T-cell (primary cell): ENCODE measurements around the gene KRT6B. TPM values are rescaled to one million over a fixed set of nuclear protein-coding genes. Genes with fewer than 3 reads are reported as not detected.

Experiments
- ATAC-seq, 4 experiments: fragments of 200-7000 bp in 3 of 4; fragments of 150-1000 bp in 1 of 4; cut with Tn5 transposase; replicated peaks in 1 of 4; 1 replicate in 3 of 4; 2 replicates in 1 of 4; pipeline ENCODE4 v1.10.0; 2021; ENCODE audit warnings: moderate library complexity in 3 of 4, mild to moderate bottlenecking in 2 of 4, moderate number of reproducible peaks in 1 of 4
- CTCF ChIA-PET, 2 donors: fragments of 300-600 bp; sonication (Branson Sonifier 250); formaldehyde crosslinking; loops; one replicate each; lab custom pipeline; 2022; ENCODE audit warnings: antibody characterized with exemption in 2 of 2; lab: Charles Lee
- POLR2A ChIA-PET, 2 donors: fragments of 300-600 bp; sonication (Branson Sonifier 250); formaldehyde crosslinking; loops; one replicate each; lab custom pipeline; 2022; ENCODE audit warnings: antibody characterized with exemption in 2 of 2; lab: Charles Lee
- DNase-seq, 35 experiments: peaks; one replicate each; pipeline versions ENCODE4 v3.0.0 to v3.0.0-alpha.2; 2013 to 2023
- H3K27ac ChIP-seq: one replicate; pipeline ENCODE4 v1.5.1; 2013; ENCODE audit warnings: low read length
- H3K27me3 ChIP-seq, 2 experiments: replicated peaks in 1 of 2; 1 replicate in 1 of 2; 2 replicates in 1 of 2; pipeline versions ENCODE4 v1.6.1 to v1.7.0; 2013; ENCODE audit warnings: low read length in 1 of 2, mixed read lengths in 1 of 2; ENCODE audit not compliant: control insufficient read depth in 2 of 2, insufficient read depth in 2 of 2; ENCODE audit errors: extremely low read depth in 1 of 2
- H3K36me3 ChIP-seq, 2 donors: 1 replicate in 1 of 2; 2 replicates in 1 of 2; pipeline versions ENCODE4 v1.6.1 to v1.7.0; 2013; ENCODE audit warnings: low read length in 1 of 2; ENCODE audit not compliant: control insufficient read depth in 2 of 2, insufficient read depth in 1 of 2; ENCODE audit errors: extremely low read depth in 1 of 2
- H3K4me1 ChIP-seq, 2 experiments: 1 replicate in 1 of 2; 2 replicates in 1 of 2; pipeline versions ENCODE4 v1.6.1 to v1.7.0; 2013; ENCODE audit warnings: low read length in 2 of 2, mixed read lengths in 1 of 2; ENCODE audit not compliant: insufficient read depth in 2 of 2, control insufficient read depth in 1 of 2; ENCODE audit errors: extremely low read depth in 1 of 2
- H3K4me3 ChIP-seq, 2 donors: 1 replicate in 1 of 2; 2 replicates in 1 of 2; pipeline versions ENCODE4 v1.5.1 to v1.7.0; 2013; ENCODE audit warnings: mild to moderate bottlenecking in 2 of 2, low read length in 1 of 2, moderate library complexity in 1 of 2; ENCODE audit not compliant: control insufficient read depth in 1 of 2; ENCODE audit errors: extremely low read depth in 1 of 2
- H3K9me3 ChIP-seq: 2 replicates; pipeline ENCODE4 v1.7.0; 2013
- H3K27ac Mint-ChIP-seq, 2 donors: one replicate each; pipeline ENCODE4 v1.8.0; 2020 to 2021; ENCODE audit warnings: mild to moderate bottlenecking in 2 of 2, mixed read lengths in 2 of 2
- H3K27me3 Mint-ChIP-seq, 2 donors: one replicate each; pipeline ENCODE4 v1.8.0; 2021 to 2022; ENCODE audit warnings: mixed read lengths in 2 of 2
- H3K36me3 Mint-ChIP-seq: one replicate; pipeline ENCODE4 v1.8.0; 2021; ENCODE audit warnings: mixed read lengths
- H3K4me1 Mint-ChIP-seq, 3 donors: one replicate each; pipeline ENCODE4 v1.8.0; 2020 to 2022; ENCODE audit warnings: mixed read lengths in 3 of 3, mild to moderate bottlenecking in 1 of 3
- H3K4me3 Mint-ChIP-seq, 3 donors: one replicate each; pipeline ENCODE4 v1.8.0; 2020 to 2022; ENCODE audit warnings: mild to moderate bottlenecking in 3 of 3, mixed read lengths in 3 of 3, moderate library complexity in 3 of 3
- H3K9me3 Mint-ChIP-seq, 3 donors: one replicate each; pipeline ENCODE4 v1.8.0; 2020 to 2022; ENCODE audit warnings: mixed read lengths in 3 of 3
- WGBS: methylation state at CpG from one replicate; pipeline ENCODE4 v1.1.5; 2013; ENCODE audit warnings: missing lambda C conversion rate; ENCODE audit not compliant: insufficient coverage; 5-methylcytosine and 5-hydroxymethylcytosine counted together
- total RNA-seq, 35 experiments: library from RNA in 6 of 35; stranded (reverse) in 6 of 35; fragments of 120-200 nt in 1 of 35; gene quantifications; one replicate each; pipeline versions ENCODE4 v1.2.1 to v1.2.4 and lab custom pipeline; 2013 to 2026

KRT6B gene
- total RNA-seq, 5 donors from 2014 or later (not counting 1 experiment from before 2014, with no cell fraction given), result not detected

- DNase-seq (no peak), ATAC-seq (no peak)
- 80% methylated on average over 1 of the region's 4 CpGs for WGBS
- H3K4me3 ChIP-seq, result no peak overlapping the region
- H3K27me3 Mint-ChIP-seq, result peaks cover 26 to 28% of the 10 kb centered on the region in 2 donors
- no peak overlapping the region for H3K27ac Mint-ChIP-seq
- peaks cover 0 to 4% (median 1%) of the 10 kb centered on the region in 3 donors for H3K4me1 Mint-ChIP-seq
- no peaks in the 10 kb centered on the region for H3K36me3 ChIP-seq
- no peak overlapping the region for H3K4me3 Mint-ChIP-seq
- CTCF ChIA-PET, result no interaction called here
- POLR2A ChIA-PET, result interaction anchor here in 1 of 2 donors (0.7 kb wide), 1 partner anchor 341 kb away, joined by 3 read pairs; no protein-coding TSS in a partner anchor
- no peaks in the 10 kb centered on the region for H3K4me1 ChIP-seq
- no peaks in the 10 kb centered on the region for H3K9me3 ChIP-seq
- H3K36me3 Mint-ChIP-seq, result no peaks in the 10 kb centered on the region
- no peak overlapping the region for H3K27ac ChIP-seq
- H3K9me3 Mint-ChIP-seq, result peaks cover 0 to 2% (median 0%) of the 10 kb centered on the region in 3 donors
- peaks cover 0 to 14% of the 10 kb centered on the region in 2 experiments for H3K27me3 ChIP-seq
These were observed 44.7 kb upstream of the KRT6B start for GRCh38 chr12:52496590-52497071.

GRCh38 chr12:52496054-52496453 is 44.1 kb upstream of the KRT6B start:
- ChIA-PET POLR2A (no interaction called here), CTCF (no interaction called here)
- H3K27ac ChIP-seq, result no peak overlapping the region
- no peak overlapping the region for H3K4me3 Mint-ChIP-seq
- H3K27ac Mint-ChIP-seq, result no peak overlapping the region
- DNase-seq (no peak), ATAC-seq (no peak)
- H3K9me3 Mint-ChIP-seq, result peaks cover 0 to 2% (median 0%) of the 10 kb centered on the region in 3 donors
- peaks cover 0 to 14% of the 10 kb centered on the region in 2 experiments for H3K27me3 ChIP-seq
- H3K4me1 ChIP-seq, result no peaks in the 10 kb centered on the region
- H3K9me3 ChIP-seq, result no peaks in the 10 kb centered on the region
- no peaks in the 10 kb centered on the region for H3K36me3 ChIP-seq
- H3K4me3 ChIP-seq, result no peak overlapping the region
- no CpG with 5 or more reads among the region's 2 CpGs for WGBS
- no peaks in the 10 kb centered on the region for H3K36me3 Mint-ChIP-seq
- H3K4me1 Mint-ChIP-seq, result peaks cover 0 to 4% (median 1%) of the 10 kb centered on the region in 3 donors
- H3K27me3 Mint-ChIP-seq, result peaks cover 32 to 33% of the 10 kb centered on the region in 2 donors

- ATAC-seq (no peak), DNase-seq (no peak)
- POLR2A ChIA-PET, result no interaction called here
- CTCF ChIA-PET, result no interaction called here
- no peak overlapping the region for H3K27ac ChIP-seq
- Mint-ChIP-seq H3K9me3 (no peaks in the 10 kb centered on the region), H3K36me3 (no peaks in the 10 kb centered on the region), H3K27me3 (peaks cover 32 to 33% of the 10 kb centered on the region in 2 donors), H3K4me3 (no peak overlapping the region), H3K27ac (no peak overlapping the region), H3K4me1 (peaks cover 0 to 4% (median 1%) of the 10 kb centered on the region in 3 donors)
- H3K36me3 ChIP-seq, result no peaks in the 10 kb centered on the region
- H3K27me3 ChIP-seq, result peaks cover 0 to 14% of the 10 kb centered on the region in 2 experiments
- WGBS, result 59% methylated on average over 3 of the region's 3 CpGs
- no peak overlapping the region for H3K4me3 ChIP-seq
- no peaks in the 10 kb centered on the region for H3K4me1 ChIP-seq
- no peaks in the 10 kb centered on the region for H3K9me3 ChIP-seq
These were observed 43.4 kb upstream of the KRT6B start for GRCh38 chr12:52495389-52495788.

GRCh38 chr12:52494518-52494917 is 42.6 kb upstream of the KRT6B start:
- POLR2A ChIA-PET, result no interaction called here
- Histone ChIP-seq H3K4me3 (no peak overlapping the region), H3K9me3 (no peaks in the 10 kb centered on the region), H3K36me3 (no peaks in the 10 kb centered on the region), H3K27ac (no peak overlapping the region), H3K4me1 (no peaks in the 10 kb centered on the region), H3K27me3 (peaks cover 0 to 14% of the 10 kb centered on the region in 2 experiments)
- H3K36me3 Mint-ChIP-seq, result no peaks in the 10 kb centered on the region
- DNase-seq (no peak), ATAC-seq (no peak)
- no peak overlapping the region for H3K4me3 Mint-ChIP-seq
- H3K9me3 Mint-ChIP-seq, result no peaks in the 10 kb centered on the region
- no CpG with 5 or more reads among the region's 4 CpGs for WGBS
- peaks cover 0 to 4% (median 1%) of the 10 kb centered on the region in 3 donors for H3K4me1 Mint-ChIP-seq
- H3K27ac Mint-ChIP-seq, result no peak overlapping the region
- H3K27me3 Mint-ChIP-seq, result peaks cover 30 to 38% of the 10 kb centered on the region in 2 donors
- CTCF ChIA-PET, result interaction anchor here in 1 of 2 donors (0.6 kb wide), 1 partner anchor 84 kb away, joined by 5 read pairs; no protein-coding TSS in a partner anchor

GRCh38 chr12:52494100-52494499 is 42.2 kb upstream of the KRT6B start:
- no peak for DNase-seq
- WGBS, result no CpG with 5 or more reads among the region's 1 CpG
- H3K9me3 ChIP-seq, result no peaks in the 10 kb centered on the region
- peaks cover 0 to 4% (median 1%) of the 10 kb centered on the region in 3 donors for H3K4me1 Mint-ChIP-seq
- no peak overlapping the region for H3K27ac Mint-ChIP-seq
- no peak overlapping the region for H3K4me3 ChIP-seq
- no peaks in the 10 kb centered on the region for H3K9me3 Mint-ChIP-seq
- ChIA-PET CTCF (interaction anchor here in 1 of 2 donors (0.6 kb wide), 1 partner anchor 84 kb away, joined by 5 read pairs; no protein-coding TSS in a partner anchor), POLR2A (no interaction called here)
- no peaks in the 10 kb centered on the region for H3K36me3 ChIP-seq
- peaks cover 30 to 38% of the 10 kb centered on the region in 2 donors for H3K27me3 Mint-ChIP-seq
- H3K27me3 ChIP-seq, result peaks cover 0 to 16% of the 10 kb centered on the region in 2 experiments
- H3K4me3 Mint-ChIP-seq, result no peak overlapping the region
- H3K4me1 ChIP-seq, result no peaks in the 10 kb centered on the region
- H3K27ac ChIP-seq, result no peak overlapping the region
- no peak for ATAC-seq
- H3K36me3 Mint-ChIP-seq, result no peaks in the 10 kb centered on the region

GRCh38 chr12:52493172-52493571 is 41.2 kb upstream of the KRT6B start, which contains the start of gene KRT6A:
Gene KRT6A (minus strand): TSS chr12:52493257. CDS start chr12:52493188, 69 bp downstream.
- no peak within 1 kb of the TSS for H3K4me3 Mint-ChIP-seq

More at GRCh38 chr12:52493172-52493571, 41.2 kb upstream of the KRT6B start, which contains the start of gene KRT6A:
- Mint-ChIP-seq H3K27ac (no peak within 1 kb of the TSS), H3K27me3 (peaks cover 34 to 45% of the 10 kb centered on the region in 2 donors), H3K36me3 (no peaks in the 10 kb centered on the region), H3K4me1 (peaks cover 0 to 4% (median 1%) of the 10 kb centered on the region in 3 donors), H3K9me3 (no peaks in the 10 kb centered on the region)
- H3K36me3 ChIP-seq, result no peaks in the 10 kb centered on the region
- no peak within 1 kb of the TSS for H3K4me3 ChIP-seq
- POLR2A ChIA-PET, result no interaction called here
- no peak for ATAC-seq
- CTCF ChIA-PET, result no interaction called here
- no peaks in the 10 kb centered on the region for H3K9me3 ChIP-seq
- no peak within 1 kb of the TSS for H3K27ac ChIP-seq
- WGBS, result 58% methylated on average over 2 of the region's 2 CpGs
- no peaks in the 10 kb centered on the region for H3K4me1 ChIP-seq
- no peak for DNase-seq
- peaks cover 0 to 14% of the 10 kb centered on the region in 2 experiments for H3K27me3 ChIP-seq
